ENCODE measurements around the gene PTAR1.
"Not testable (repeated sequence)": the region's sequence is repeated elsewhere in the genome, so short reads cannot be mapped to it uniquely, and the experiment has no call there.

The PTAR1 gene, protein sequence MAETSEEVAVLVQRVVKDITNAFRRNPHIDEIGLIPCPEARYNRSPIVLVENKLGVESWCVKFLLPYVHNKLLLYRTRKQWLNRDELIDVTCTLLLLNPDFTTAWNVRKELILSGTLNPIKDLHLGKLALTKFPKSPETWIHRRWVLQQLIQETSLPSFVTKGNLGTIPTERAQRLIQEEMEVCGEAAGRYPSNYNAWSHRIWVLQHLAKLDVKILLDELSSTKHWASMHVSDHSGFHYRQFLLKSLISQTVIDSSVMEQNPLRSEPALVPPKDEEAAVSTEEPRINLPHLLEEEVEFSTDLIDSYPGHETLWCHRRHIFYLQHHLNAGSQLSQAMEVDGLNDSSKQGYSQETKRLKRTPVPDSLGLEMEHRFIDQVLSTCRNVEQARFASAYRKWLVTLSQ

GRCh38 chr9:69759421-69760277 lies at the start of gene PTAR1:
Gene PTAR1 (minus strand): TSS chr9:69760011. CDS start chr9:69759938, 73 bp downstream.
- peak; percentile 90 for DNase-seq

DNA sequence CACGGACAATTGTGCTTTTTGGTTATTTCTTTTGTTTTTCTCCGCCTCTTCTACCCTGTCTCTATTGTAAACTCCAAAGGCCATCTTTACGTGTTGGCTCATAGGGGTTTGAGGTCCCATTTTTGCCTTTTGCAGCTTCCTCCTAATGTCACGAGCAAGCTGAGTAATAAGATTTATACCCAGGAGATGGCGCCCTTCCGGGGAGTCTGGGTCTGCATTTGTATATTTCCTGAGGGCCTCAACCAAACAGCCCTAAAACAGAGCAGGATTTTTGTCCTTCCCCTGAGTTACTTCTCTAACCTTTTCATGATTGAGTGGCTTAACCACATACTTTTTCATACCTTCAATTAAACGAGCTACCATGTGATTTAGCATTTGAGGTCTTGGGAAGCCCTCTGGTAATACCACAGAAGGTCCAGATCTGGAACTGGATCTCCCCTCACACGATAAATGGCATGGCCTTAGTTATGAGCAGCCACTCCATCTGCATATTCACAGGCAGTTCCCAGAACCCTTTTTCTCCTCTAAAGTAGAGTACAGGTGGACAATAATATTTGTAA lies 49.6 kb upstream of the PTAR1 start:
- no peak for DNase-seq

DNA sequence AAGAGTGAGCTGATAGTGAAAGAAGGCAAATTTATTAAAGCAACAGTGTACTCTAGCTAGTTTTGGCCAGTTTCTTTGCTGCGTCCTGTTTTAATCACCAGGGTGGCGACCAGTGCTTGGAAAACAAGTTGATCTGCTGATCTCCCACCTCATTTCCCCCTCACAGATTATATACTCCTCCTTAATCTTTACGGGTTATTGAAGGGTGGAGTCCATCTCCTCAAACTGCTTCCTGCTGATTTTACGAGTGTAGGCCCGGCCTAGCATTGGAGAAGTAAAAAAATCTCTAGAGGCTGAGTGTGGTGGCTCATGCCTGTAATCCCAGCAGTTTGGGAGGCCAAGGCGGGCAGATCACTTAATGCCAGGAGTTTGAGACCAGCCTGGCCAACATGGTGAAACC lies 46.8 kb upstream of the PTAR1 start:
- no peak for DNase-seq

DNA sequence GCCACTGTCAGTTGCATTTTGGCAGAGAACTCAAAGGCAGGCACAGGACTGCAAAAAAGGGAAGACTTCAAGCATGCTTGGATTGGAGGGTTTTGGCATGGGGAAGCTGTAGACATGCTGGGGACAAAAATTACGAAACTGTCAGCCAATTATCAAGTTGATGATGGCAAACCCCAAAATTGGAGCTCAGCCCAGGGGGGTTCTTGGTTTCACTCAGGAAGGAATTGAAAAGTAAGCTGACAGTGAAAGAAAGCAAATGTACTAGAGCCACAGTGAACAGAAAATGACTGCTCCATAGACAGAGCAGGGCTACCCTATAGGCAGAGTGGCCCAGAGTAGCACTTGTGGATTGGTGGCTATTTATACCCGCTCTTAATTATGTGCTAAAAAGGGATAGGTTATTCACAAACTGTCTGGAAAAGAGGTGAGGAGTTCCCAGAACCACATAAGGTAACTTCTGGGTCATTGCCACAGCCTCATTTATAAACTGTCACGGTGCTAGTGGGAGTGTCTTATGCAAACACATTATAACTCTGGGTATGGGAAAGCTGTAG lies 46.2 kb upstream of the PTAR1 start:
- DNase-seq: no peak

GRCh38 chr9:69801989-69802388 lies 42.2 kb upstream of the PTAR1 start:
- DNase-seq: no peak

- DNase-seq: not testable (repeated sequence)
Observed at GRCh38 chr9:69800027-69800426, 40.2 kb upstream of the PTAR1 start.

DNA sequence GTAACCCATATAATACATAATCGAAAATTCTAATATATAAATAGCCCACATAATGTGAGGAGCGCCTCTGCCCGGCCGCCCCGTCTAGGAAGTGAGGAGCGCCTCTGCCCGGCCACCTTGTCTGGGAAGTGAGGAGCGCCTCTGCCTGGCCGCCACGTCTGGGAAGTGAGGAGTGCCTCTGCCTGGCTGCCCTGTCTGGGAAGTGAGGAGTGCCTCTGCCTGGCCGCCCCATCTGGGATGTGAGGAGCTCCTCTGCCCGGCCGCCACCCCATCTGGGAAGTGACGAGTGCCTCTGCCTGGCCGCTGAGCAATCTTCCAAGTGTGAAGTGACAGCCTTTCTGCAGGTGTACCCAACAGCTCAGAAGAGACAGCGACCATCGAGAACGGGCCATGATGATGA lies 39.7 kb upstream of the PTAR1 start:
- DNase-seq: not testable (repeated sequence)

- DNase-seq: no peak
Observed at GRCh38 chr9:69798744-69799143, 38.9 kb upstream of the PTAR1 start.

- DNase-seq: peak; percentile 50
Observed at GRCh38 chr9:69797675-69798074, 37.9 kb upstream of the PTAR1 start.

DNA sequence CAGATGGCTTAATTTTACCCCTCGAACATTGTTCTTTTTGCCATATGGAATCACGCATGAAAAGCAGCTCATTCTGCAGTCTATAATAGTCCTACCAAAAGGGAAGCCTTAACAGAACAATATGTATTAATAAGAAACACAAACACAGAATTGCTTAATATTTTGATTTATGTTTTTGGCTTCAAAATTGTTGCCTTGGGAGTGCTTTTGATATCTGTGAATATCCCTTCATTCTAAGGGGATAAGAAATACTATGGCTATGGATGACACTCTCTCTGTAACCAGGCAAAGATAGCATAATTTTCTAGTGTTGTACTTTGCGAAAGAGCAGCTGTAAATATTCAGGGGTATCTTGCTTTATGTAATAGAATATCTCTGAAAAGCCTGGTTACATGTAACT lies 34.5 kb upstream of the PTAR1 start:
- no peak for DNase-seq

GRCh38 chr9:69785757-69786156 lies 25.9 kb upstream of the PTAR1 start:
- DNase-seq: no peak

DNA sequence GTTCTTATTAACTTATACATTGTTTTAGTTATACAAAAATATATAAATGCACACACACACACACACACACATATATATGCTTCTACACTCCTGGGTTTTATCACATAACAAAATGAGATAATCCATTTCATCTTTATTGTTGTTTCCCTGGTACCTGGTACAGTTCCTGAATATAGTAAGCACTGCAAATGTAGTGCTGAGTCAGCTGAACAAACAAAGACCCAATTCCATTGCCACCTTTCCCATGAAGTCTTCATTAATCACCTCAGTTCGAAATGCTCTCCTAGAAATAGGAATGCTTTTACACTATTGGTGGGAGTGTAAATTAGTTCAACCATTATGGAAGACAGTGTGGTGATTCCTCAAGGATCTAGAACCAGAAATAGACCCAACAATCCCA lies 13.4 kb upstream of the PTAR1 start:
- DNase-seq: no peak

DNA sequence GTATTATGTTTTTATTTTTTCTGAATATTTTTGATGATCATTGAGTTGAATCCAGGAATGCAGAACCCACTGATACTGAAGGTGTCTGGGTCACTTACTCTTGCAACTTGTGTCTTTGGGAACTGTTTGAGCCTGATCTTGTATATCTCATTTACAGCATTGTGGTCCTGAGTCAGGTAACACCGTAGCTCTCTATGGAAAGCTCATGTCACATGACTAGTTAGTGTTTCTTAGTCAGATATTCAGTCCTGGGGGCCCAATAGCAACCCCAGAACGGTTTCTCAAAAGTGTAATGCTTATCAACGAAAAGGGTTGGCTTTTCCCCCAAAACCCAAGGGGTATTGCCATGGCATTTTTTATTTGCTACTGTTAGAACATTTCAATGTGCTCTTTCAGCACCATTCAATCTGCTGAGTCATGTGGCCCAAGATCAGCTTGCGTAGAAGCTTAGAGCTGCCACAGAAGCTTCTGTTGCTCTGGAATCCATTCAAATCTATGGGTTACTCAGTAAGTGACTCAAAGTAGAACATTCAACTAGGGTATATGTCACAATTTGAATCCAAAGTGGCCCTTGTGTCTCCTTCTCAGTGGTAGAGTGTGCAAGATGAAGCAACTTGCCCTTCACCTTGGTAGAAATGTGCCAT lies 12.1 kb upstream of the PTAR1 start:
- DNase-seq: no peak

- DNase-seq: no peak
Observed at GRCh38 chr9:69768716-69769115, 8.9 kb upstream of the PTAR1 start.

GRCh38 chr9:69768101-69768500 lies 8.3 kb upstream of the PTAR1 start:
- DNase-seq: no peak

DNA sequence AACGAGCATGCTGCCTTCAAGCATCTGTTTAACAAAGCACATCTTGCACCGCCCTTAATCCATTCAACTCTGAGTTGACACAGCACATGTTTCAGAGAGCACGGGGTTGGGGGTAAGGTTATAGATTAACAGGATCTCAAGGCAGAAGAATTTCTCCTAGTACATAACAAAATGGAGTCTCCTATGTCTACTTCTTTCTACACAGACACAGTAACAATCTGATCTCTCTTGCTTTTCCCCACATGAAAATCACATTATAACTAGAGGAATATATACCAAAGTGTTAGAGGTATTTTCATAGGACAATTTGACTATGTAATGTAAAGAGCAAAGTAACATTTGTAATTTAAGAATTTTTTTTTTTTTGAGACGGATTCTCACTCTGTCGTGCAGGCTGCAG lies 4.1 kb upstream of the PTAR1 start:
- DNase-seq: not testable (repeated sequence)

GRCh38 chr9:69762527-69762926 lies 2.7 kb upstream of the PTAR1 start:
- no peak for DNase-seq

- no peak for DNase-seq
Observed at GRCh38 chr9:69760278-69760610, 433 bp upstream of the PTAR1 start.

GRCh38 chr9:69759021-69759420 lies 790 bp downstream of the PTAR1 start:
- no peak for DNase-seq

- DNase-seq: peak; percentile 37
Observed at GRCh38 chr9:69757996-69758675, 1.7 kb downstream of the PTAR1 start.

DNA sequence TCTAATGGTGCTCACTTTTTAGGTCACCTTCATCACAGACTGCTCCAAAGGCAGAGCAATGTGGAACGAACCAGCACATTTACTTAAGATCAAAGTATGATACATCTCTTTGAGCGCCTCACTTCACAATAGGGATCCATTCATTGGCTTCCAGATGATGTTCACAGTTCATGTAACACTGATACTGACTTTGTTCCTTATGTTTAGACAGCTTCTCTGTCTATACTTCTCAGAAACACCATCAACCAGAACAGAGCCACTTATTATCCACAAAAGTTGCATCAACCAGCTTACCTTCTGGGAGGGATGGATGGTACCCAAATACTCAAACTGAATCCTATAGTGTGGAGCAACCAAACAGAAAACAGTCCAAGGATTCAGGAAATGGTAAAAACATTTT lies 4.6 kb downstream of the PTAR1 start:
- no peak for DNase-seq

GRCh38 chr9:69753830-69754229 lies 6.0 kb downstream of the PTAR1 start:
- DNase-seq: no peak

Data from NCI-H2171 (cell line).